ENCODE data around the gene TRAPPC6A.

- no peak for TF ChIP-seq CTCF (IDR thresholded peaks at IDR 0.05)
- TF ChIP-seq POLR2A (IDR thresholded peaks at IDR 0.05), result no peak
- TF ChIP-seq EP300 (IDR thresholded peaks at IDR 0.05), result no peak
These were observed 37.5 kb downstream of the TRAPPC6A start for GRCh38 chr19:45140533-45140932.

All from ovary (tissue), 3 donors.